Gastroesophageal sphincter (tissue), 3 donors: ENCODE results near the gene NPAS1.

Source experiments
- CTCF ChIP-seq, 4 experiments: fragments of 200-600 bp in 2 of 4; fragments of 450-650 bp in 2 of 4; sonication (generic) in 1 of 4; IDR thresholded peaks; one replicate each; pipeline ENCODE4 v1.5.1; 2017 to 2019; ENCODE audit warnings: antibody characterized with exemption in 4 of 4, mild to moderate bottlenecking in 2 of 4, moderate library complexity in 2 of 4
- EP300 ChIP-seq: sonication (generic); formaldehyde crosslinking; IDR thresholded peaks from one replicate; pipeline ENCODE4 v1.6.1; 2017; ENCODE audit warnings: antibody characterized with exemption, mild to moderate bottlenecking
- POLR2AphosphoS5 ChIP-seq: sonication (generic); formaldehyde crosslinking; IDR thresholded peaks from one replicate; pipeline ENCODE4 v1.6.1; 2017; ENCODE audit warnings: antibody characterized with exemption

- TF ChIP-seq CTCF (IDR thresholded peaks at IDR 0.05) = no peak
- no peak for TF ChIP-seq POLR2AphosphoS5
- TF ChIP-seq EP300 = no peak
Observed at GRCh38 chr19:47026156-47026555, 6.5 kb downstream of the NPAS1 start.
